ENCODE results near the gene CRAMP1.

CRAMP1 gene

GRCh38 chr16:1657841-1658240, 45.7 kb downstream of the CRAMP1 start:
- DNase-seq (ENCODE audit: low read depth), result no peak

- no peak for DNase-seq (ENCODE audit: low read depth)
Observed at GRCh38 chr16:1659031-1659430, 46.9 kb downstream of the CRAMP1 start.

- DNase-seq (ENCODE audit: low read depth), result no peak
Observed at GRCh38 chr16:1661826-1662225, 49.7 kb downstream of the CRAMP1 start.

GRCh38 chr16:1662543-1662942, 50.4 kb downstream of the CRAMP1 start:
- DNase-seq (ENCODE audit: low read depth), result no peak

- DNase-seq (ENCODE audit: low read depth), result no peak
Observed at GRCh38 chr16:1665829-1666228, 53.7 kb downstream of the CRAMP1 start.

- no peak for DNase-seq (ENCODE audit: low read depth)
Observed at GRCh38 chr16:1666316-1666715, 54.2 kb downstream of the CRAMP1 start.

- no peak for DNase-seq (ENCODE audit: low read depth)
Observed at GRCh38 chr16:1667271-1667670, 55.1 kb downstream of the CRAMP1 start.

GRCh38 chr16:1667916-1668315, 55.8 kb downstream of the CRAMP1 start:
- DNase-seq (ENCODE audit: low read depth), result no peak

GRCh38 chr16:1668612-1669319, 56.6 kb downstream of the CRAMP1 start:
- DNase-seq (ENCODE audit: low read depth), result no peak

- DNase-seq (ENCODE audit: low read depth), result no peak
Observed at GRCh38 chr16:1669698-1670097, 57.5 kb downstream of the CRAMP1 start.

GRCh38 chr16:1670371-1670770, 58.2 kb downstream of the CRAMP1 start:
- no peak for DNase-seq (ENCODE audit: low read depth)

- DNase-seq (ENCODE audit: low read depth), result no peak
Observed at GRCh38 chr16:1670866-1671265, 58.7 kb downstream of the CRAMP1 start.

GRCh38 chr16:1673424-1674151, 61.4 kb downstream of the CRAMP1 start:
- no peak for DNase-seq (ENCODE audit: low read depth)

- DNase-seq (ENCODE audit: low read depth), result no peak
Observed at GRCh38 chr16:1674306-1674705, 62.1 kb downstream of the CRAMP1 start.

GRCh38 chr16:1674751-1675664, 62.8 kb downstream of the CRAMP1 start:
- DNase-seq (ENCODE audit: low read depth), result peak; percentile 35

GRCh38 chr16:1676661-1677060, 64.5 kb downstream of the CRAMP1 start:
- DNase-seq (ENCODE audit: low read depth), result no peak

- no peak for DNase-seq (ENCODE audit: low read depth)
Observed at GRCh38 chr16:1677339-1677738, 65.2 kb downstream of the CRAMP1 start.

GRCh38 chr16:1677942-1678499, 65.9 kb downstream of the CRAMP1 start, which contains the start of gene JPT2:
Gene JPT2 (plus strand): TSS chr16:1678279. CDS start chr16:1678313, 34 bp downstream.
- DNase-seq (ENCODE audit: low read depth), result peak; percentile 72

- no peak for DNase-seq (ENCODE audit: low read depth)
Observed at GRCh38 chr16:1678500-1679098, 66.4 kb downstream of the CRAMP1 start.

GRCh38 chr16:1680361-1680760, 68.2 kb downstream of the CRAMP1 start:
- DNase-seq (ENCODE audit: low read depth), result no peak

- no peak for DNase-seq (ENCODE audit: low read depth)
Observed at GRCh38 chr16:1681032-1681431, 68.9 kb downstream of the CRAMP1 start.
